Thyroid gland (tissue), 4 donors: ENCODE measurements around the gene HOXA2. TPM values are rescaled to one million over a fixed set of nuclear protein-coding genes. Genes with fewer than 3 reads are reported as not detected.

Experiments used
- DNase-seq, 2 donors: peaks; one replicate each; pipeline ENCODE4 v3.0.0-alpha.2; 2019
- H3K27ac ChIP-seq, 3 donors: fragments of 200-600 bp; sonication (generic); 1 replicate in 2 of 3; 2 replicates in 1 of 3; pipeline ENCODE4 v1.5.1; 2016 to 2019; ENCODE audit warnings: mild to moderate bottlenecking in 1 of 3, moderate library complexity in 1 of 3
- H3K27me3 ChIP-seq: fragments of 200-600 bp; sonication (generic); one replicate; pipeline ENCODE4 v1.5.1; 2019
- H3K36me3 ChIP-seq, 2 donors: fragments of 200-600 bp; sonication (generic); one replicate each; pipeline ENCODE4 v1.5.1; 2016 to 2019
- H3K4me1 ChIP-seq, 2 donors: fragments of 200-600 bp; sonication (generic); one replicate each; pipeline ENCODE4 v1.5.1; 2017 to 2019
- H3K4me3 ChIP-seq, 3 donors: fragments of 200-600 bp; sonication (generic); replicated peaks in 1 of 3; 1 replicate in 2 of 3; 2 replicates in 1 of 3; pipeline ENCODE4 v1.5.1; 2016; ENCODE audit warnings: mild to moderate bottlenecking in 1 of 3
- H3K9me3 ChIP-seq: fragments of 200-600 bp; sonication (generic); one replicate; pipeline ENCODE4 v1.5.1; 2017
- POLR2A ChIP-seq, 2 donors: fragments of 450-650 bp; IDR thresholded peaks; one replicate each; pipeline ENCODE4 v1.6.1; 2017; ENCODE audit warnings: antibody characterized with exemption in 2 of 2, mild to moderate bottlenecking in 2 of 2, moderate library complexity in 1 of 2
- WGBS, 2 donors: methylation state at CpG; one replicate each; pipeline ENCODE4 v1.1.5; 2017; 5-methylcytosine and 5-hydroxymethylcytosine counted together
- intact Hi-C: fragments of 100-400 bp; cut with DNase I; formaldehyde crosslinking; loops from one replicate; pipeline ENCODE4 v1.15.1; 2023
- total RNA-seq, 4 donors: library from RNA; depleted of rRNA; stranded (reverse); fragments of >200 nt; gene quantifications; one replicate each; pipeline ENCODE4 v1.2.3, GENCODE V29; 2016
- TF ChIP-seq, protein P1 (sequence below), 6 experiments: fragments of 200-600 bp in 3 of 6; fragments of 450-650 bp in 3 of 6; sonication (generic) in 3 of 6; IDR thresholded peaks; one replicate each; pipeline ENCODE4 v1.5.1; 2016 to 2019; ENCODE audit warnings: antibody characterized with exemption in 6 of 6, mild to moderate bottlenecking in 2 of 6, inconsistent platforms in 1 of 6, moderate library complexity in 1 of 6

HOXA2 gene
- total RNA-seq, 4 donors from 2014 or later = 0.73 to 2.7 (median 1.7) TPM

DNA sequence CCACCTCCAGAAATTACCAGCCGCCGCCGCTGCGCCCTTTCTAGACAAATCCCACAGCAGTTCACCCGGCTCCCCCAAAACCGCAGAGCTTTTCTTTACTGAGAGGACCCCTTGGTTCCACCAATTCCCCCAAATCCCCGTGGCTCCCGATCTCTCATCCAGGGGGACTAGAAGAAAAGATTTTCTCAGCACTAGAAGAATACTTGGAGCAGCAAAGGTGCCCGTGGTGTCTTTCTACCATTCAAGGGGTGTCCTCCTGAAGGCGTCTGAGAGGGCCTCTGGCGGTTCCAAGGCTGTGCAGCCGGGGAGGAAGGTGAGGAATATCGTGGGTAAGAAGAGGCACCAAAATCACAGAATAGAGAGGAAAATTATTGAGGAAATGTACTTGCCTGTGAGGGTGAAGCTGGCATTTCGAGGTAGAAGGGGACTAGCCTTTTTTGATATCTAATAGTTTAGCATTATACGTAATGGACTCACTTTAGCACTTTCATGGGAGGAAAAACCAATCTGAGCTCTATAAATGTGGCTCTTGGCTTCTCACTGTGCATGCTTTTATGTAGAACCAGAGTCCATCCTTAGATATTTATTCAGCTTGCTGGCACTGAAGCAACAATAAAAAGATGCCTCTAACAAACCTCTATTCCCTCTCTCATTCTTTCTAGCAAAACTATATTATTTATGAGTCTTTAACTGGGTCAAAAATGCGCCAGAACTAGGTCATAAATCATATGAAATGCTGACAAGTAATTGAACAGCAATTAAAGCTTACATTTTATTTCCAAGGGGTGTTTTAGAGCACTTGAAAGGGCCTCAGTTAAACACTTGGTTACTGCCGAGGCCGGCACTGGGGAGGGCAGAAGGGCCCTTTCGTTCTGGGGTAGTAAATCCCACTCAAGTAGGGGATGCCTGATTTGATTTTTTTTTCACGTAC is 13.8 kb upstream of the HOXA2 start:
- intact Hi-C loops = no loop called here
- Histone ChIP-seq H3K9me3 (no peaks in the 10 kb centered on the region), H3K4me1 (peaks cover 0 to 4% of the 10 kb centered on the region in 2 donors), H3K27me3 (peaks cover 36% of the 10 kb centered on the region), H3K36me3 (no peaks in the 10 kb centered on the region), H3K27ac (peak overlapping the region; percentile 71 to 81 (median 80)), H3K4me3 (peak overlapping the region in 2 of 3 donors; percentile 1 to 28)
- whole genome bisulfite sequencing, 2 donors = 14 to 25% methylated on average over 20 of the region's 20 CpGs
- no peak for DNase-seq
- TF ChIP-seq POLR2A (IDR thresholded peaks at IDR 0.05) = no peak
- TF ChIP-seq, protein P1, sequence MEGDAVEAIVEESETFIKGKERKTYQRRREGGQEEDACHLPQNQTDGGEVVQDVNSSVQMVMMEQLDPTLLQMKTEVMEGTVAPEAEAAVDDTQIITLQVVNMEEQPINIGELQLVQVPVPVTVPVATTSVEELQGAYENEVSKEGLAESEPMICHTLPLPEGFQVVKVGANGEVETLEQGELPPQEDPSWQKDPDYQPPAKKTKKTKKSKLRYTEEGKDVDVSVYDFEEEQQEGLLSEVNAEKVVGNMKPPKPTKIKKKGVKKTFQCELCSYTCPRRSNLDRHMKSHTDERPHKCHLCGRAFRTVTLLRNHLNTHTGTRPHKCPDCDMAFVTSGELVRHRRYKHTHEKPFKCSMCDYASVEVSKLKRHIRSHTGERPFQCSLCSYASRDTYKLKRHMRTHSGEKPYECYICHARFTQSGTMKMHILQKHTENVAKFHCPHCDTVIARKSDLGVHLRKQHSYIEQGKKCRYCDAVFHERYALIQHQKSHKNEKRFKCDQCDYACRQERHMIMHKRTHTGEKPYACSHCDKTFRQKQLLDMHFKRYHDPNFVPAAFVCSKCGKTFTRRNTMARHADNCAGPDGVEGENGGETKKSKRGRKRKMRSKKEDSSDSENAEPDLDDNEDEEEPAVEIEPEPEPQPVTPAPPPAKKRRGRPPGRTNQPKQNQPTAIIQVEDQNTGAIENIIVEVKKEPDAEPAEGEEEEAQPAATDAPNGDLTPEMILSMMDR (IDR thresholded peaks at IDR 0.05) = no peak

DNA sequence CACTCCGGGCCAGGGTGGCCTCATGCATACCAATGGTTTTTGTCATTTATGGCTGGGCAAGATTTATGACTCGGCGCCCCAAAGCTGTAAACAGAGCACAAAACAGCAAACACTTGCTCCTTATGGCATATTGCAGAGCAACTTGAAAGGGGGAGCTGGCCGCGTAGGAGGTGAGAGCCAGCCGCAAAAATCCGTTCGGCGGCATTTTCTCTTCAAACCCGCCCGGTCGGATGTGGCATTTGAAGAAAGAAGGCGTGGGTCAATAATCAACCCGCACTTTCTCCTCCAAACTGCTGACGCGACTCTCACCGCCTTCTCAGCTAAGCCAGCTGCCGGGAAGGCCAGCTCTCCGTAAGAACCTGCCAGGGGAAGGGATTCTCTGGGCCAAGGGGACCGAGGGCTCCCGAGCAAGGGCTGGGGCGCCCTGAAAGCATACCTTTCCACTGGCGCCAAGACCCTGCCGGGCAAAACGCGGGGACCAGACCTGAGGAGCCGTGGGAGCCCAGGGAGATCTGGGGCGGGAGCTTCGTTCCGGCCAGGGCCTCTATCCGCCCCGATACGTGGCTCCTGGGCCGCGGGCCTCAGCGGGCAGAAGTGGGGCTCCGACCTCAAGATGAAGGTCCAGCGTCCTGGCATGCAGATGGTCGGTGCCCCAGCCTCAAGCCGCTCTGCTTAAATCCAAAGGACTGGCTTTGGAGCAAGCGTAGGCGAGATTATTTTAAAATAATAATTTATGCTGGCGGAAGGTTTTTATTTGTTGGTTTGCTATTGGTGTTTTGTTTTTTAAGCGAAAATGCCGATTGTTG is 12.9 kb upstream of the HOXA2 start:
- Histone ChIP-seq H3K9me3 (no peaks in the 10 kb centered on the region), H3K36me3 (no peaks in the 10 kb centered on the region), H3K4me1 (peaks cover 0 to 6% of the 10 kb centered on the region in 2 donors), H3K27me3 (peaks cover 43% of the 10 kb centered on the region), H3K4me3 (peak overlapping the region in 1 of 3 donors; percentile 5), H3K27ac (peak overlapping the region; percentile 71 to 81 (median 80))
- intact Hi-C loops = no loop called here
- no peak for DNase-seq
- WGBS, 2 donors = 12 to 24% methylated on average over 23 to 38 of the region's 45 CpGs
- TF ChIP-seq POLR2A (IDR thresholded peaks at IDR 0.05) = no peak
- TF ChIP-seq, protein P1 (IDR thresholded peaks at IDR 0.05) = no peak

DNA sequence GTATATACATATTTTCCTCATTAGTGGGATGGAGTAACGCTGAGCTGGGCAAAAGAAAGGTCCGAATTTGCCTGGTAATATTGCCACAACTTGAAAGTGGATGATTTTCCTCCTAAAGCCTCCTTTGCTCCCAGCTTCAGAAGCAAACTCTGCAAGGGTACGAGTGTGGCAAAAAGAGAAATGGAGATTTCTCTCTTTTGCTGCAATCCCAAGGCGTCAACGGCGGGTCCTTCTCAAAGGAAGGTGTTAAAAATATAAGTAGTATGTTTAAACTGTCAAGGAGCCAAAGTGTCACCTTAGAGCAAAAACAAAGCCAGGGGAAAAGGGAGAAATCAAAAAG is 12.4 kb upstream of the HOXA2 start:
- Histone ChIP-seq H3K36me3 (no peaks in the 10 kb centered on the region), H3K9me3 (no peaks in the 10 kb centered on the region), H3K4me1 (peaks cover 0 to 11% of the 10 kb centered on the region in 2 donors), H3K4me3 (peak overlapping the region in 1 of 3 donors; percentile 5), H3K27me3 (peaks cover 43% of the 10 kb centered on the region), H3K27ac (peak overlapping the region; percentile 71 to 81 (median 80))
- DNase-seq = no peak
- WGBS, 2 donors = 17 to 29% methylated on average over 6 of the region's 6 CpGs
- TF ChIP-seq, protein P1 (IDR thresholded peaks at IDR 0.05) = no peak
- TF ChIP-seq POLR2A (IDR thresholded peaks at IDR 0.05) = no peak
- intact Hi-C loops = no loop called here

DNA sequence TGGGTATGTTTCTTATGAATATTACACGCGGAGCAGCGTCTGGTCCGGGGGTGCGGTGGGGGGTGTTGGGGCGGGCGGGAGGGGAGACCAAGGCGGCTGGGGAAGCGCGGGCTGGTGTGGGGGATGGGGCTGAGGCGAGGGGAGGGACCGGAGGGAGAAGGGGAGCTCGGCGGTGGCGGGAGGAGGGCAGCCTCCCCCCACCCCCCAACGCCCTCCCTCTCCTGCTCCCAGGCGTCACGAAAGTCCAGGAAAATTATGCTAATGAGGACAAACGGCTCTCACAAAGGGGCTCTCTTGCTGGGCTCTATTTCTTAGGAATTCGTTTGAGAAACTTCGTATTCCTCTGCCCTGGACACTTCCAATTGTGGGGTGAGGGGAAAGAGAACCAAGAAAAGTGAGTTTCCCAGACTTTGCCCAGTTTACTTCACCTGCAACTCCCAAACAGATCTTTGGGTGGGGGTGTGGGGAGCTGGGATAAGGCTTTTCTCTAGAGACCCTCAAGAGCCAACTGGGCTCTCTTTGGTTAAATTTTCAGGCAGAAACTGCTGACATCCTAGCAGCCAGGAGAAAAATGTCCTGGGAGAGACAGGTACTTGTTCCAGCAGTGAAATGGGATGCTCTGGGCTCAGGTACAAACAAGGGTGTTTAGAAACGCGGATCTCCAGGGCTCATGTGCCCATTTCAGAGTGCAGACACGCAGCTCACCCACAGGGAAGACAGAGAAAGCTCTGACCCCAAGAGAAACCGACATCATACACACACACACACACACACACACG is 11.7 kb upstream of the HOXA2 start:
- 4 to 28% methylated on average over 12 to 26 of the region's 26 CpGs for WGBS, 2 donors
- DNase-seq = no peak
- Histone ChIP-seq H3K9me3 (no peaks in the 10 kb centered on the region), H3K36me3 (no peaks in the 10 kb centered on the region), H3K4me1 (peaks cover 0 to 15% of the 10 kb centered on the region in 2 donors), H3K4me3 (peak overlapping the region in 1 of 3 donors; percentile 40), H3K27me3 (peaks cover 43% of the 10 kb centered on the region), H3K27ac (peak overlapping the region; percentile 30 to 86 (median 85))
- TF ChIP-seq, protein P1 (IDR thresholded peaks at IDR 0.05) = no peak
- TF ChIP-seq POLR2A (IDR thresholded peaks at IDR 0.05) = no peak
- intact Hi-C loops = no loop called here
